Glutamatergic neuron (in vitro differentiated cells): ENCODE measurements around the gene BACH1. TPM values are rescaled to one million over a fixed set of nuclear protein-coding genes. Genes with fewer than 3 reads are reported as not detected.

Source experiments
- DNase-seq: peaks from one replicate; pipeline ENCODE4 v3.0.0; 2022
- H3K27ac Mint-ChIP-seq: one replicate; pipeline ENCODE4 v1.8.0; 2020; ENCODE audit warnings: mild to moderate bottlenecking, mixed read lengths, inconsistent platforms; ENCODE audit not compliant: unreplicated experiment
- H3K27me3 Mint-ChIP-seq: one replicate; pipeline ENCODE4 v1.8.0; 2020; ENCODE audit warnings: mild to moderate bottlenecking, moderate library complexity, mixed read lengths, inconsistent platforms; ENCODE audit not compliant: unreplicated experiment
- H3K36me3 Mint-ChIP-seq: one replicate; pipeline ENCODE4 v1.8.0; 2020; ENCODE audit warnings: mild to moderate bottlenecking, mixed read lengths, inconsistent platforms; ENCODE audit not compliant: unreplicated experiment
- H3K4me1 Mint-ChIP-seq: one replicate; pipeline ENCODE4 v1.8.0; 2020; ENCODE audit warnings: mild to moderate bottlenecking, low read depth, mixed read lengths, inconsistent platforms; ENCODE audit not compliant: unreplicated experiment
- H3K4me3 Mint-ChIP-seq: one replicate; pipeline ENCODE4 v1.8.0; 2020; ENCODE audit warnings: mild to moderate bottlenecking, mixed read lengths, inconsistent platforms; ENCODE audit not compliant: unreplicated experiment
- H3K9me3 Mint-ChIP-seq: one replicate; pipeline ENCODE4 v1.8.0; 2020; ENCODE audit warnings: mild to moderate bottlenecking, moderate library complexity, mixed read lengths, inconsistent platforms; ENCODE audit not compliant: unreplicated experiment
- CTCF ChIP-seq: fragments of 200-600 bp; sonication (generic); IDR thresholded peaks from one replicate; pipeline ENCODE4 v1.5.0; 2021; ENCODE audit not compliant: partially characterized antibody, unreplicated experiment
- total RNA-seq: library from RNA; stranded (reverse); fragmentation: NEBNext Ultra II Directional; extraction: Animal tissue kit (Norgen Biotek cat#: 25700); gene quantifications from one replicate; pipeline ENCODE4 v1.2.1, GENCODE V29; 2021; ENCODE audit not compliant: unreplicated experiment

BACH1 gene
- total RNA-seq, 1 donor from 2014 or later, result 78.8 TPM

GRCh38 chr21:29368906-29369305 lies 70.2 kb downstream of the BACH1 start:
- H3K27me3 Mint-ChIP-seq, result peaks cover 3% of the 10 kb centered on the region
- peaks cover 8% of the 10 kb centered on the region for H3K36me3 Mint-ChIP-seq
- no peak overlapping the region for H3K27ac Mint-ChIP-seq
- H3K9me3 Mint-ChIP-seq, result peaks cover 2% of the 10 kb centered on the region
- no peak overlapping the region for H3K4me3 Mint-ChIP-seq
- no peak for DNase-seq
- H3K4me1 Mint-ChIP-seq, result no peaks in the 10 kb centered on the region
- no peak for TF ChIP-seq CTCF

- no peak for DNase-seq
- Mint-ChIP-seq H3K27me3 (peaks cover 3% of the 10 kb centered on the region), H3K4me1 (no peaks in the 10 kb centered on the region), H3K27ac (no peak overlapping the region), H3K36me3 (peaks cover 8% of the 10 kb centered on the region), H3K9me3 (peaks cover 2% of the 10 kb centered on the region), H3K4me3 (no peak overlapping the region)
- no peak for TF ChIP-seq CTCF
Measured at GRCh38 chr21:29371464-29371863, 72.7 kb downstream of the BACH1 start.

GRCh38 chr21:29372063-29372802 lies 73.5 kb downstream of the BACH1 start:
- H3K4me1 Mint-ChIP-seq, result no peaks in the 10 kb centered on the region
- no peak overlapping the region for H3K27ac Mint-ChIP-seq
- H3K9me3 Mint-ChIP-seq, result peaks cover 2% of the 10 kb centered on the region
- H3K27me3 Mint-ChIP-seq, result peaks cover 3% of the 10 kb centered on the region
- no peak for DNase-seq
- H3K36me3 Mint-ChIP-seq, result peaks cover 8% of the 10 kb centered on the region
- peak; percentile 86 for TF ChIP-seq CTCF
- H3K4me3 Mint-ChIP-seq, result no peak overlapping the region

- DNase-seq, result no peak
- H3K27me3 Mint-ChIP-seq, result no peaks in the 10 kb centered on the region
- no peak for TF ChIP-seq CTCF
- no peak overlapping the region for H3K27ac Mint-ChIP-seq
- H3K36me3 Mint-ChIP-seq, result peaks cover 9% of the 10 kb centered on the region
- H3K4me1 Mint-ChIP-seq, result no peaks in the 10 kb centered on the region
- H3K9me3 Mint-ChIP-seq, result no peaks in the 10 kb centered on the region
- H3K4me3 Mint-ChIP-seq, result no peak overlapping the region
Measured at GRCh38 chr21:29374481-29374880, 75.8 kb downstream of the BACH1 start.

- no peaks in the 10 kb centered on the region for H3K27me3 Mint-ChIP-seq
- peak; percentile 40 for DNase-seq
- H3K4me1 Mint-ChIP-seq, result no peaks in the 10 kb centered on the region
- no peak overlapping the region for H3K27ac Mint-ChIP-seq
- TF ChIP-seq CTCF, result peak; percentile 14
- no peak overlapping the region for H3K4me3 Mint-ChIP-seq
- H3K9me3 Mint-ChIP-seq, result no peaks in the 10 kb centered on the region
- peaks cover 9% of the 10 kb centered on the region for H3K36me3 Mint-ChIP-seq
Measured at GRCh38 chr21:29376556-29376955, 77.8 kb downstream of the BACH1 start.
